Endothelial cell of umbilical vein (primary cell): ENCODE results near the gene AGFG1. TPM values are rescaled to one million over a fixed set of nuclear protein-coding genes. Genes with fewer than 3 reads are reported as not detected.

ENCODE experiments used
- BruUV-seq: library from RNA; stranded (reverse); fragments of 400-500 nt; replicated peaks from 2 replicates; lab custom pipeline; 2021; lab: Mats Ljungman, UMichigan
- CTCF ChIA-PET: fragments of 300-600, 350-600 bp; sonication (Branson Sonifier 250); formaldehyde crosslinking; loops from one replicate; lab custom pipeline; 2021; ENCODE audit warnings: antibody characterized with exemption, inconsistent platforms; lab: Charles Lee
- POLR2A ChIA-PET: fragments of 300-600, 350-600 bp; sonication (Branson Sonifier 250); formaldehyde crosslinking; loops from one replicate; lab custom pipeline; 2021; ENCODE audit warnings: antibody characterized with exemption, inconsistent platforms; lab: Charles Lee
- DNase-seq: peaks from one replicate; pipeline ENCODE4 v3.0.0-alpha.2; 2011; ENCODE audit warnings: low read depth, low spot score
- FAIRE-seq: peaks from 2 replicates; lab custom pipeline; 2011; peaks lifted over from hg19 to GRCh38; lab: Jason Lieb, UNC
- H2AFZ ChIP-seq: 2 replicates; pipeline ENCODE4 v1.6.0; 2012; ENCODE audit warnings: low read depth, low read length, control low read depth, inconsistent platforms
- H3K27ac ChIP-seq: 2 replicates; pipeline ENCODE4 v1.5.1; 2011; ENCODE audit warnings: low read depth, mild to moderate bottlenecking, control low read depth, low read length, moderate library complexity; ENCODE audit not compliant: insufficient read depth
- H3K27me3 ChIP-seq, 2 experiments: 2 replicates each; pipeline versions ENCODE4 v1.6.0 to v1.6.1; 2011; ENCODE audit warnings: low read length in 2 of 2, mixed read lengths in 1 of 2; ENCODE audit not compliant: control insufficient read depth in 2 of 2, insufficient read depth in 2 of 2
- H3K36me3 ChIP-seq, 2 experiments: 2 replicates in 1 of 2; 3 replicates in 1 of 2; pipeline ENCODE4 v1.5.1; 2011; ENCODE audit warnings: low read length in 2 of 2, mild to moderate bottlenecking in 1 of 2, moderate library complexity in 1 of 2; ENCODE audit not compliant: control insufficient read depth in 2 of 2, insufficient read depth in 2 of 2; ENCODE audit errors: extremely low read depth in 1 of 2
- H3K4me1 ChIP-seq: 3 replicates; pipeline ENCODE4 v1.5.1; 2011; ENCODE audit warnings: mild to moderate bottlenecking, low read length; ENCODE audit not compliant: control insufficient read depth, insufficient read depth; ENCODE audit errors: extremely low read depth
- H3K4me2 ChIP-seq: 2 replicates; pipeline ENCODE4 v1.6.1; 2011; ENCODE audit warnings: low read length, control low read depth, mixed read lengths; ENCODE audit not compliant: insufficient read depth
- H3K4me3 ChIP-seq, 3 experiments: fragments of 200-600 bp in 1 of 3; sonication (generic), shearing (Covaris generic) in 1 of 3; replicated peaks in 1 of 3; 2 replicates each; pipeline ENCODE4 v1.5.1; 2011 to 2016; ENCODE audit warnings: control low read depth in 3 of 3, low read length in 3 of 3, mild to moderate bottlenecking in 2 of 3, inconsistent platforms in 1 of 3, low read depth in 1 of 3, moderate library complexity in 1 of 3; ENCODE audit not compliant: insufficient read depth in 1 of 3
- H3K79me2 ChIP-seq: 2 replicates; pipeline ENCODE4 v1.6.0; 2012; ENCODE audit warnings: low read length, inconsistent platforms; ENCODE audit not compliant: control insufficient read depth, insufficient read depth
- H3K9ac ChIP-seq: replicated peaks from 2 replicates; pipeline ENCODE3; 2011; ENCODE audit warnings: low read length, control low read depth; ENCODE audit not compliant: insufficient read depth; ENCODE audit errors: extremely low read depth
- H3K9me1 ChIP-seq: replicated peaks from 3 replicates; pipeline ENCODE4 v1.6.0; 2011; ENCODE audit warnings: mild to moderate bottlenecking, low read length; ENCODE audit not compliant: control insufficient read depth, insufficient read depth; ENCODE audit errors: extremely low read depth
- H3K9me3 ChIP-seq: replicated peaks from 2 replicates; pipeline ENCODE4 v1.5.1; 2012; ENCODE audit warnings: low read length, inconsistent platforms; ENCODE audit not compliant: control insufficient read depth, insufficient read depth
- H4K20me1 ChIP-seq: replicated peaks from 2 replicates; pipeline ENCODE3; 2011; ENCODE audit warnings: mild to moderate bottlenecking, low read length; ENCODE audit not compliant: control insufficient read depth, insufficient read depth; ENCODE audit errors: extremely low read depth
- CTCF ChIP-seq, 2 donors: IDR thresholded peaks; 1 replicate in 1 of 2; 2 replicates in 1 of 2; pipeline ENCODE4 v1.5.1; 2011; ENCODE audit warnings: low read length in 2 of 2, mild to moderate bottlenecking in 2 of 2, moderate library complexity in 2 of 2, control low read depth in 1 of 2, inconsistent platforms in 1 of 2, low read depth in 1 of 2; ENCODE audit not compliant: insufficient read depth in 1 of 2; ENCODE audit errors: extremely low read depth in 1 of 2
- EZH2 ChIP-seq: IDR thresholded peaks from 2 replicates; pipeline ENCODE4 v1.6.1; 2012; ENCODE audit warnings: borderline replicate concordance, low read depth, mild to moderate bottlenecking, moderate library complexity, low read length, inconsistent platforms; ENCODE audit not compliant: severe bottlenecking
- FOS ChIP-seq: IDR thresholded peaks from 2 replicates; pipeline ENCODE4 v1.6.1; 2011; ENCODE audit warnings: mild to moderate bottlenecking, low read length, moderate library complexity, borderline replicate concordance; ENCODE audit not compliant: insufficient read depth
- GATA2 ChIP-seq: IDR thresholded peaks from 2 replicates; pipeline ENCODE4 v1.7.0; 2011; ENCODE audit warnings: low read depth, mild to moderate bottlenecking, moderate library complexity, mixed read lengths, low read length; ENCODE audit not compliant: insufficient read length, insufficient read depth
- JUN ChIP-seq: IDR thresholded peaks from 2 replicates; pipeline ENCODE4 v1.6.1; 2011; ENCODE audit warnings: borderline replicate concordance, low read depth; ENCODE audit not compliant: insufficient read length, insufficient read depth
- MYC ChIP-seq: IDR thresholded peaks from one replicate; pipeline ENCODE4 v1.6.1; 2011; ENCODE audit warnings: mild to moderate bottlenecking, low read depth, low read length
- POLR2A ChIP-seq: IDR thresholded peaks from 2 replicates; pipeline ENCODE4 v1.6.1; 2012; ENCODE audit warnings: low read depth, mild to moderate bottlenecking, control low read depth, low read length
- POLR2AphosphoS5 ChIP-seq: IDR thresholded peaks from 2 replicates; pipeline ENCODE4 v1.6.1; 2012; ENCODE audit warnings: low read depth, mild to moderate bottlenecking, control low read depth, low read length, moderate library complexity; ENCODE audit not compliant: insufficient read depth
- dilution Hi-C: fragments of 300-500 bp; cut with MboI; formaldehyde crosslinking; loops from one replicate; pipeline ENCODE4 v1.15.0; 2019; ENCODE audit warnings: low sequenced_read_pairs; ENCODE audit not compliant: extremely low pct_ligation_motif_present
- intact Hi-C: fragments of 100-400 bp; cut with micrococcal nuclease; formaldehyde crosslinking; loops from one replicate; pipeline ENCODE4 v1.10.0; 2022
- polyA plus RNA-seq, 4 experiments: library from polyadenylated mRNA; depleted of rRNA in 3 of 4; stranded (reverse) in 3 of 4; unstranded in 1 of 4; fragments of >200 nt; gene quantifications; 2 replicates each; pipeline versions ENCODE4 v1.2.1 to v1.2.3, GENCODE V29; 2011 to 2012; ENCODE audit warnings: missing spikeins in 1 of 4
- total RNA-seq: library from RNA; stranded (reverse); gene quantifications from 2 replicates; pipeline ENCODE4 v1.2.3, GENCODE V29; 2021
- TF ChIP-seq, protein P1 (sequence below): IDR thresholded peaks from 2 replicates; pipeline ENCODE4 v1.6.1; 2011; ENCODE audit not compliant: insufficient read depth, insufficient read length

Gene AGFG1
- total and polyA plus RNA-seq, 2 donors (not counting 3 experiments of a cell fraction or from before 2014, with no cell fraction given), result 87.9 to 106 TPM

DNA sequence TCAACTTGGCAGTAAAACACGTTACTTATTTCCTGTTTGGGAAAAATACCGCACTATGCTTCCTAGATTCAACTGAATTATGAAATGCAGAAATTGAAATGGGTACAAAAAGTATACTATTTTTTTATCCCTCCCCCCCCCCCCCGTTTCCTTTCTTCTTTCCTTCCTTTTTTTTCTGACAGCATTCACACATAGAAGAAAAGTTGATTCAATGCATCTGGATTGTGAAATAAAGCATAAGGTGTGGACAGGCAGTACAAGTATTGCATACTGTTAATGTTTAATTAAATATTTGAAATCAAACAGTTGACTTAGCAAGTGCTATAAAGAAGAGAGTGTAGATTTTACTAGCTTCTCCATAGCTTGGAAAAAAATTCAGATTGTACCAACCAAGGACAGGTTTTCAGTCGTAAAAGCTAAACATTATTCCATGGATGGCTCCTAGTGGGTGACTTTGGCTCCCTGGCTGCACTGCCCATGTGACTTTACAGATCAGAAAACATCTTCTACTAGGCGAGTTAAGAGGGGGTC, 21.6 kb upstream of the AGFG1 start:
- POLR2A ChIA-PET, result no interaction called here
- Histone ChIP-seq H3K9ac (no peak overlapping the region), H3K4me2 (no peak overlapping the region), H3K79me2 (no peaks in the 10 kb centered on the region), H3K9me3 (no peaks in the 10 kb centered on the region), H3K4me1 (no peaks in the 10 kb centered on the region), H4K20me1 (no peaks in the 10 kb centered on the region), H3K4me3 (no peak overlapping the region), H3K27ac (no peak overlapping the region), H3K36me3 (no peaks in the 10 kb centered on the region), H3K27me3 (no peaks in the 10 kb centered on the region), H2AFZ (no peak overlapping the region), H3K9me1 (no peaks in the 10 kb centered on the region)
- dilution Hi-C loops, result no loop called here
- intact Hi-C loops, result no loop called here
- FAIRE-seq (no peak), DNase-seq (no peak)
- CTCF ChIA-PET, result no interaction called here
- BruUV-seq, result no TSS peak
- TF ChIP-seq POLR2A (no peak), POLR2AphosphoS5 (no peak), JUN (no peak), MYC (no peak), EZH2 (no peak), GATA2 (no peak), FOS (no peak), CTCF (IDR thresholded peaks at IDR 0.05; ENCODE audit: extremely low read depth in 1 of 2, insufficient read depth in 1 of 2, low read depth in 1 of 2, low read length in 2 of 2) (no peak)
- TF ChIP-seq, protein P1, sequence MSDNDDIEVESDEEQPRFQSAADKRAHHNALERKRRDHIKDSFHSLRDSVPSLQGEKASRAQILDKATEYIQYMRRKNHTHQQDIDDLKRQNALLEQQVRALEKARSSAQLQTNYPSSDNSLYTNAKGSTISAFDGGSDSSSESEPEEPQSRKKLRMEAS, result no peak
